IMR-90 (cell line): Measurements from ENCODE around the gene BEND2. TPM values are rescaled to one million over a fixed set of nuclear protein-coding genes. Genes with fewer than 3 reads are reported as not detected.

ENCODE experiments used
- ATAC-seq: fragments of 200-7000 bp; cut with Tn5 transposase; 2 replicates; pipeline ENCODE4 v1.9.1; 2020; ENCODE audit warnings: low read depth, mild to moderate bottlenecking, moderate library complexity
- BruUV-seq: library from RNA; stranded (reverse); fragments of 400-500 nt; replicated peaks from 2 replicates; lab custom pipeline; 2021; lab: Mats Ljungman, UMichigan
- CTCF ChIA-PET: fragments of 300-600 bp; formaldehyde crosslinking; extraction: SDS; loops from one replicate; lab custom pipeline; 2021; ENCODE audit warnings: antibody characterized with exemption; lab: Yijun Ruan, JAX
- POLR2A ChIA-PET: fragments of 300-600 bp; sonication (Branson Sonifier 250); formaldehyde crosslinking; loops from one replicate; lab custom pipeline; 2022; ENCODE audit warnings: antibody characterized with exemption; ENCODE audit not compliant: unreplicated experiment; lab: Charles Lee
- DNase-seq: peaks from one replicate; pipeline ENCODE4 v3.0.0; 2013
- H2AFZ ChIP-seq: replicated peaks from 2 replicates; pipeline ENCODE3; 2013; ENCODE audit warnings: low read length, mild to moderate bottlenecking; ENCODE audit not compliant: poor library complexity
- H2AK5ac ChIP-seq: 2 replicates; pipeline ENCODE4 v1.6.1; 2013; ENCODE audit warnings: low read depth, low read length, inconsistent platforms
- H2AK9ac ChIP-seq: replicated peaks from 2 replicates; pipeline ENCODE3; 2013; ENCODE audit warnings: mild to moderate bottlenecking, low read depth, low read length, moderate library complexity; ENCODE audit not compliant: poor library complexity
- H2BK120ac ChIP-seq: 2 replicates; pipeline ENCODE4 v1.6.1; 2013; ENCODE audit warnings: low read depth, low read length, inconsistent platforms
- H2BK15ac ChIP-seq: 3 replicates; pipeline ENCODE4 v1.6.1; 2013; ENCODE audit warnings: low read depth, low read length, inconsistent platforms
- H2BK20ac ChIP-seq: 2 replicates; pipeline ENCODE4 v1.6.1; 2013; ENCODE audit warnings: low read depth, mild to moderate bottlenecking, inconsistent platforms, low read length, moderate library complexity
- H2BK5ac ChIP-seq: 2 replicates; pipeline ENCODE4 v1.6.1; 2013; ENCODE audit warnings: mild to moderate bottlenecking, low read depth, low read length, inconsistent platforms; ENCODE audit not compliant: poor library complexity, severe bottlenecking
- H3K14ac ChIP-seq: replicated peaks from 2 replicates; pipeline ENCODE4 v1.6.1; 2013; ENCODE audit warnings: low read depth, low read length, inconsistent platforms
- H3K18ac ChIP-seq: 2 replicates; pipeline ENCODE4 v1.6.1; 2013; ENCODE audit warnings: low read depth, low read length, control low read depth
- H3K23ac ChIP-seq: 2 replicates; pipeline ENCODE4 v1.6.1; 2013; ENCODE audit warnings: low read depth, low read length, inconsistent platforms
- H3K27ac ChIP-seq: 2 replicates; pipeline ENCODE4 v1.5.1; 2013; ENCODE audit warnings: mild to moderate bottlenecking, control low read depth, low read length; ENCODE audit not compliant: insufficient read depth
- H3K27me3 ChIP-seq: 2 replicates; pipeline ENCODE4 v1.6.1; 2013; ENCODE audit warnings: low read length; ENCODE audit not compliant: control insufficient read depth, insufficient read depth
- H3K36me3 ChIP-seq: 2 replicates; pipeline ENCODE4 v1.6.1; 2013; ENCODE audit warnings: low read length, mixed read lengths; ENCODE audit not compliant: control insufficient read depth, insufficient read depth
- H3K4ac ChIP-seq: 2 replicates; pipeline ENCODE4 v1.6.1; 2013; ENCODE audit warnings: low read depth, low read length, inconsistent platforms
- H3K4me1 ChIP-seq: 2 replicates; pipeline ENCODE4 v1.6.1; 2013; ENCODE audit warnings: low read length, mixed read lengths; ENCODE audit not compliant: control insufficient read depth, insufficient read depth
- H3K4me2 ChIP-seq: 2 replicates; pipeline ENCODE4 v1.6.1; 2013; ENCODE audit warnings: low read depth, mild to moderate bottlenecking, control low read depth, low read length, moderate library complexity
- H3K4me3 ChIP-seq: 2 replicates; pipeline ENCODE4 v1.5.1; 2013; ENCODE audit warnings: low read depth, mild to moderate bottlenecking, control low read depth, low read length, moderate library complexity; ENCODE audit not compliant: insufficient read depth
- H3K56ac ChIP-seq: 2 replicates; pipeline ENCODE4 v1.6.1; 2013; ENCODE audit warnings: low read length, inconsistent platforms; ENCODE audit not compliant: insufficient read depth; ENCODE audit errors: extremely low read depth
- H3K79me1 ChIP-seq, 2 experiments: 2 replicates each; pipeline ENCODE4 v1.6.1; 2013; ENCODE audit warnings: low read length in 2 of 2, inconsistent platforms in 1 of 2, low read depth in 1 of 2
- H3K9ac ChIP-seq: 2 replicates; pipeline ENCODE4 v1.6.1; 2013; ENCODE audit warnings: low read depth, low read length, control low read depth
- H3K9me1 ChIP-seq: 2 replicates; pipeline ENCODE4 v1.6.1; 2013; ENCODE audit warnings: low read length, inconsistent platforms; ENCODE audit not compliant: insufficient read depth
- H3K9me3 ChIP-seq: 2 replicates; pipeline ENCODE4 v1.6.1; 2013; ENCODE audit warnings: low read length; ENCODE audit not compliant: control insufficient read depth, insufficient read depth
- H4K20me1 ChIP-seq: 2 replicates; pipeline ENCODE4 v1.6.1; 2013; ENCODE audit warnings: low read length, inconsistent platforms; ENCODE audit not compliant: insufficient read depth
- H4K5ac ChIP-seq: 2 replicates; pipeline ENCODE4 v1.6.1; 2013; ENCODE audit warnings: mild to moderate bottlenecking, low read depth, low read length, control low read depth
- H4K8ac ChIP-seq, 2 experiments: 2 replicates each; pipeline ENCODE4 v1.6.1; 2013; ENCODE audit warnings: low read depth in 2 of 2, low read length in 2 of 2, control low read depth in 1 of 2, inconsistent platforms in 1 of 2
- H4K91ac ChIP-seq: 2 replicates; pipeline ENCODE4 v1.6.1; 2013; ENCODE audit warnings: low read depth, low read length, inconsistent platforms; ENCODE audit not compliant: insufficient read depth
- BHLHE40 ChIP-seq: fragments of 150-350 bp; IDR thresholded peaks from 2 replicates; pipeline ENCODE4 v1.6.1; 2016; ENCODE audit warnings: mild to moderate bottlenecking, low read depth, low read length
- CEBPB ChIP-seq: IDR thresholded peaks from 2 replicates; pipeline ENCODE4 v1.6.1; 2012; ENCODE audit warnings: low read depth, low read length, improper control_type of control experiment
- CHD1 ChIP-seq: IDR thresholded peaks from 2 replicates; pipeline ENCODE4 v1.6.1; 2012; ENCODE audit warnings: low read depth, low read length, improper control_type of control experiment
- CTCF ChIP-seq: conservative IDR thresholded peaks from 2 replicates; pipeline ENCODE4 v1.5.1; 2012; ENCODE audit warnings: mild to moderate bottlenecking, low read depth, low read length, improper control_type of control experiment
- ELK1 ChIP-seq: fragments of 150-350 bp; IDR thresholded peaks from 2 replicates; pipeline ENCODE4 v1.6.1; 2016; ENCODE audit warnings: low read depth, mild to moderate bottlenecking, low read length, moderate library complexity, borderline replicate concordance
- MAFK ChIP-seq: IDR thresholded peaks from 2 replicates; pipeline ENCODE4 v1.6.1; 2012; ENCODE audit warnings: low read depth, low read length, improper control_type of control experiment
- MAZ ChIP-seq: IDR thresholded peaks from 2 replicates; pipeline ENCODE4 v1.6.1; 2012; ENCODE audit warnings: low read depth, mild to moderate bottlenecking, low read length, improper control_type of control experiment, moderate library complexity, borderline replicate concordance
- MXI1 ChIP-seq: IDR thresholded peaks from 2 replicates; pipeline ENCODE4 v1.6.1; 2012; ENCODE audit warnings: low read depth, mild to moderate bottlenecking, low read length, moderate library complexity, borderline replicate concordance
- NFE2L2 ChIP-seq: fragments of 150-350 bp; IDR thresholded peaks from 2 replicates; pipeline ENCODE4 v1.6.1; 2016; ENCODE audit warnings: low read depth, mild to moderate bottlenecking, low read length
- POLR2A ChIP-seq: IDR thresholded peaks from 2 replicates; pipeline ENCODE4 v1.6.1; 2012; ENCODE audit warnings: mild to moderate bottlenecking, low read depth, low read length
- RAD21 ChIP-seq: IDR thresholded peaks from 2 replicates; pipeline ENCODE4 v1.6.1; 2012; ENCODE audit warnings: low read length, improper control_type of control experiment
- RCOR1 ChIP-seq: IDR thresholded peaks from 2 replicates; pipeline ENCODE4 v1.6.1; 2012; ENCODE audit warnings: mild to moderate bottlenecking, low read length, improper control_type of control experiment; ENCODE audit not compliant: insufficient replicate concordance
- RFX5 ChIP-seq: IDR thresholded peaks from 2 replicates; pipeline ENCODE4 v1.8.0; 2012; ENCODE audit warnings: low read depth, mild to moderate bottlenecking, low read length, moderate library complexity
- USF2 ChIP-seq: fragments of 150-350 bp; IDR thresholded peaks from 2 replicates; pipeline ENCODE4 v1.6.1; 2017; ENCODE audit warnings: mild to moderate bottlenecking, antibody characterized with exemption, low read length, low read depth
- WGBS, 2 experiments: methylation state at CpG; one replicate each; pipeline versions ENCODE4 v1.1.5 to v1.1.7; 2013; ENCODE audit warnings: missing lambda C conversion rate in 2 of 2; ENCODE audit not compliant: insufficient read length in 1 of 2; ENCODE audit errors: extremely low coverage in 2 of 2; 5-methylcytosine and 5-hydroxymethylcytosine counted together
- dilution Hi-C: fragments of 300-500 bp; cut with HindIII; formaldehyde crosslinking; loops from one replicate; pipeline ENCODE4 v1.14.3; 2018; ENCODE audit warnings: low sequenced_read_pairs; ENCODE audit not compliant: unreplicated experiment
- in situ Hi-C: fragments of 300-500 bp; cut with MboI; formaldehyde crosslinking; loops from 3 replicates; pipeline ENCODE4 v1.14.3; 2019; ENCODE audit warnings: low sequenced_read_pairs, inconsistent platforms, mixed read lengths
- intact Hi-C: fragments of 100-400 bp; cut with micrococcal nuclease; formaldehyde crosslinking; loops from 2 replicates; pipeline ENCODE4 v1.10.0; 2022
- polyA plus RNA-seq, 3 experiments: library from polyadenylated mRNA; depleted of rRNA; stranded (reverse); fragments of >200 nt; gene quantifications; 2 replicates each; pipeline ENCODE4 v1.2.3, GENCODE V29; 2012; ENCODE audit warnings: low replicate concordance in 1 of 3
- total RNA-seq: library from RNA; depleted of rRNA; stranded (reverse); fragments of >200 nt; gene quantifications from 2 replicates; pipeline ENCODE4 v1.2.3, GENCODE V29; 2012

BEND2 gene
- total and polyA plus RNA-seq, 2 of the 4 experiments (the other 2 are of a cell fraction), result not detected

- TF ChIP-seq CTCF (no peak), MAZ (no peak), CEBPB (no peak), MAFK (no peak), ELK1 (no peak), POLR2A (no peak), NFE2L2 (no peak), RFX5 (no peak), RAD21 (no peak), BHLHE40 (no peak), MXI1 (no peak), RCOR1 (no peak), USF2 (no peak), CHD1 (no peak)
- Histone ChIP-seq H3K14ac (no peak overlapping the region), H3K4me1 (no peaks in the 10 kb centered on the region), H3K23ac (no peak overlapping the region), H3K79me1 (no peaks in the 10 kb centered on the region), H3K36me3 (no peaks in the 10 kb centered on the region), H3K9me3 (no peaks in the 10 kb centered on the region; the same call in 1 of the 2 replicates), H2BK5ac (no peak overlapping the region), H3K4me2 (no peak overlapping the region), H3K9me1 (no peaks in the 10 kb centered on the region), H3K18ac (no peak overlapping the region), H2BK20ac (no peak overlapping the region), H3K27ac (no peak overlapping the region), H2BK120ac (no peak overlapping the region), H2AK5ac (no peak overlapping the region), H3K56ac (no peak overlapping the region), H4K8ac (no peak overlapping the region), H3K27me3 (no peaks in the 10 kb centered on the region), H4K91ac (no peak overlapping the region), H2AK9ac (no peak overlapping the region), H4K20me1 (no peaks in the 10 kb centered on the region), H2BK15ac (no peak overlapping the region), H3K4ac (no peak overlapping the region), H2AFZ (no peak overlapping the region), H3K9ac (no peak overlapping the region), H4K5ac (no peak overlapping the region), H3K4me3 (no peak overlapping the region)
- dilution Hi-C loops (no loop called here), in situ Hi-C loops (no loop called here), intact Hi-C loops (no loop called here)
- WGBS, 2 experiments, result 81% methylated on average over 3 of the region's 6 CpGs; no CpG with 5 or more reads in 1 of the 2 experiments
- no TSS peak for BruUV-seq
- ChIA-PET CTCF (no interaction called here), POLR2A (no interaction called here)
- ATAC-seq (no peak), DNase-seq (no peak)
Observed at GRCh38 chrX:18133605-18134004, 87.1 kb downstream of the BEND2 start.
